ENCODE measurements around the gene HOXC9. TPM values are rescaled to one million over a fixed set of nuclear protein-coding genes. Genes with fewer than 3 reads are reported as not detected.

Gene HOXC9
- total and polyA plus RNA-seq, 10 donors = 0.05 TPM; not detected in 9

DNA sequence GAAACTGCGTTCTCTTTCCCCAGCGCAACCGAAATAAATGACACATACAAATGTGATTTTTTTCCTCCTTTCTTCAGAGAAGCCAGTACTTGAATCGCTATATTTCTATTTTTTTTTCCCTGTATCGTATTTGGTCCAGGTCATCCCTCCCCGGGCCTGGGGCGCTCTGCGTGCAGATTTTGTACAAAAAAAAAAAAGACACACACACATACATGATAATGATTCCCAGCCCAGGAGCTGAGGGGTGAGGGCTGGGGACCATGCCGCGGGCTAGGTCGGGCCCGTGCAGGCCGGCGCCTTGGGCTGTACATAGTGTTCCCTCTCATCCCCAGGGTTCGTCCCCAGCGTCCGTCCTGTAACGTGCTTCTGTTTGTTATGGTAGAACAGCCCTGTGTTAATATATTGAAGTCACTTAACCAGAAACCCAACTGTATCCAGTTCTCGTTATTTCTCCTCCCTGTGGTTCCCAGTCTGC lies 3.0 kb downstream of the HOXC9 start:
- H3K27me3 ChIP-seq (replicated peaks in 1 of 7) = peaks cover 17 to 100% (median 98%) of the 10 kb centered on the region in 7 donors
- WGBS, 5 donors = 21 to 35% (median 31%) methylated on average over 16 to 19 of the region's 19 CpGs
- no peaks in the 10 kb centered on the region for H3K9me3 ChIP-seq

GRCh38 chr12:54003625-54004024 lies 3.7 kb downstream of the HOXC9 start:
- no peak overlapping the region for H3K4me3 ChIP-seq
- no peaks in the 10 kb centered on the region for H3K36me3 ChIP-seq
- H3K9me3 ChIP-seq = no peaks in the 10 kb centered on the region
- peaks cover 20 to 100% (median 98%) of the 10 kb centered on the region in 7 donors for H3K27me3 ChIP-seq (replicated peaks in 1 of 7)
- no peak overlapping the region for H3K27ac ChIP-seq
- H3K4me1 ChIP-seq = peaks cover 6 to 46% (median 25%) of the 10 kb centered on the region in 6 donors
- intact Hi-C loops (cut with DNase I; ENCODE audit: low total_unique reads) = loop anchor here (5.0 kb wide), 1 partner anchor 199 kb away; no protein-coding TSS in a partner anchor
- no peak for TF ChIP-seq POLR2A (IDR thresholded peaks at IDR 0.05)
- TF ChIP-seq CTCF (IDR thresholded peaks at IDR 0.05 in 8 of 11, conservative IDR thresholded peaks at IDR 0.05 in 3 of 11) = no peak
- TF ChIP-seq POLR2AphosphoS5 (IDR thresholded peaks at IDR 0.05) = no peak
- WGBS, 5 donors = 42 to 56% (median 47%) methylated on average over 3 of the region's 3 CpGs
- DNase-seq = no peak

More for the DNA sequence above, 3.0 kb downstream of the HOXC9 start:
- intact Hi-C loops (cut with DNase I; ENCODE audit: low total_unique reads) = loop anchor here (5.0 kb wide), 1 partner anchor 199 kb away; no protein-coding TSS in a partner anchor
- DNase-seq = no peak
- Histone ChIP-seq H3K4me1 (peaks cover 6 to 46% (median 25%) of the 10 kb centered on the region in 6 donors), H3K36me3 (no peaks in the 10 kb centered on the region), H3K4me3 (no peak overlapping the region), H3K27ac (no peak overlapping the region)
- no peak for TF ChIP-seq POLR2A (IDR thresholded peaks at IDR 0.05)
- TF ChIP-seq CTCF (IDR thresholded peaks at IDR 0.05 in 8 of 11, conservative IDR thresholded peaks at IDR 0.05 in 3 of 11) = no peak
- no peak for TF ChIP-seq POLR2AphosphoS5 (IDR thresholded peaks at IDR 0.05)

DNA sequence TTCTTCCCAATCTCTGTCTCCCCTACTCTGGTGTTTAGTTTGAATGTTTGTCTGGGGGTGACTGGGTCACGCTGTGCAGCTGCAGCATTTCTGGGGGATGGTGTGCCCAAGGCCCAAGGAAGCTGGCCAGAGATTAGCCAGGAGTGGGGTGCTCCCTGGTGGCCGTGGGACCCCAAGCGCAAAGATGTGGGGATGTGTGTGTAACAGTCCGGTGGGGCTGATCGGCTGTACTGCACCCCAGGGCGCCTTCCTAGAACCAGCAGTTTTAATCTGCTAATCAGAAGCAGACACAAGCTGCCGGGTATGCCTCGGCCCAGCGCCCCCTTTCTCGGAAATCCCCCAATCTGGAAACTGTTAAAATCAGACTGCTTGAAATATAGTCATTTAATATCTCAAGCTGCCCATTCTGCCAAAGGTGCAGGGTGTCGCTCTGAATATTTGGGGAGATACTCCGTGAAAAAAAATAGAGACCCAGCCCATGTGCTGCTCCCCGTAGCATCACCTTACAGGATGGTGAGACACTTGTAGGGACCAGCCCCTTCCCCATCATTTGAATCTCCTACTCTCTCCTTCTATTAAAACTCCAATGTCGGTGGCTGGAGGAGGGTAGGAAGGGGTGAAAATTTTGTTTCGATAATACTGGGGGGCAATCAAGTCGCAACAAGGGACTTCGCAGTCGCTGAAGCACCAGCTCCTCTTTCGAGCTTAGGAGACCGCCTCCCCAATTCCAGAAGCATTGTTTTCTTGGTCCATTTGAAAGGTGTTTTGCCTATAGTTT lies 4.3 kb downstream of the HOXC9 start:
- WGBS, 5 donors = 18 to 27% (median 21%) methylated on average over 20 of the region's 20 CpGs
- DNase-seq = no peak
- Histone ChIP-seq H3K27me3 (replicated peaks in 1 of 7) (peaks cover 20 to 100% (median 95%) of the 10 kb centered on the region in 7 donors), H3K27ac (no peak overlapping the region), H3K9me3 (no peaks in the 10 kb centered on the region), H3K36me3 (no peaks in the 10 kb centered on the region), H3K4me1 (peaks cover 6 to 50% (median 29%) of the 10 kb centered on the region in 6 donors), H3K4me3 (no peak overlapping the region)
- TF ChIP-seq POLR2AphosphoS5 (IDR thresholded peaks at IDR 0.05) (no peak), POLR2A (IDR thresholded peaks at IDR 0.05) (no peak), CTCF (IDR thresholded peaks at IDR 0.05 in 8 of 11, conservative IDR thresholded peaks at IDR 0.05 in 3 of 11) (no peak)
- intact Hi-C loops (cut with DNase I; ENCODE audit: low total_unique reads) = loop anchor here (5.0 kb wide), 1 partner anchor 198 kb away; no protein-coding TSS in a partner anchor
